ENCODE measurements around the gene FREM1.

FREM1 gene

GRCh38 chr9:14911046-14911445 is 818 bp upstream of the FREM1 start:
- DNase-seq = no peak

- no peak for DNase-seq
These were observed 647 bp downstream of the FREM1 start for GRCh38 chr9:14909601-14909960.

GRCh38 chr9:14909181-14909580 is 1.0 kb downstream of the FREM1 start:
- DNase-seq = no peak

- DNase-seq = peak; percentile 32
These were observed 1.7 kb downstream of the FREM1 start for GRCh38 chr9:14908295-14909180.

GRCh38 chr9:14907696-14908095 is 2.5 kb downstream of the FREM1 start:
- no peak for DNase-seq

- DNase-seq = peak; percentile 4
These were observed 2.9 kb downstream of the FREM1 start for GRCh38 chr9:14907360-14907685.

GRCh38 chr9:14906644-14907359 is 3.4 kb downstream of the FREM1 start:
- DNase-seq = no peak

- DNase-seq = no peak
These were observed 4.2 kb downstream of the FREM1 start for GRCh38 chr9:14906000-14906399.

- no peak for DNase-seq
These were observed 7.2 kb downstream of the FREM1 start for GRCh38 chr9:14903040-14903439.

- no peak for DNase-seq
These were observed 7.7 kb downstream of the FREM1 start for GRCh38 chr9:14902561-14902960.

GRCh38 chr9:14899815-14900193 is 10.4 kb downstream of the FREM1 start:
- no peak for DNase-seq

GRCh38 chr9:14899042-14899814 is 11.0 kb downstream of the FREM1 start:
- DNase-seq = no peak

- no peak for DNase-seq
These were observed 14.4 kb downstream of the FREM1 start for GRCh38 chr9:14895806-14896205.

GRCh38 chr9:14893280-14893679 is 16.9 kb downstream of the FREM1 start:
- DNase-seq = no peak

- DNase-seq = no peak
These were observed 18.9 kb downstream of the FREM1 start for GRCh38 chr9:14891332-14891731.

GRCh38 chr9:14889451-14889850 is 20.8 kb downstream of the FREM1 start:
- no peak for DNase-seq

GRCh38 chr9:14888875-14889274 is 21.4 kb downstream of the FREM1 start:
- no peak for DNase-seq

- no peak for DNase-seq
These were observed 22.0 kb downstream of the FREM1 start for GRCh38 chr9:14888272-14888671.

- no peak for DNase-seq
These were observed 23.1 kb downstream of the FREM1 start for GRCh38 chr9:14887149-14887548.

GRCh38 chr9:14883310-14883944 is 26.8 kb downstream of the FREM1 start:
- no peak for DNase-seq

- no peak for DNase-seq
These were observed 28.1 kb downstream of the FREM1 start for GRCh38 chr9:14882090-14882489.

- DNase-seq = no peak
These were observed 29.2 kb downstream of the FREM1 start for GRCh38 chr9:14881006-14881405.

GRCh38 chr9:14870090-14870489 is 40.1 kb downstream of the FREM1 start:
- no peak for DNase-seq
